Mesothelial cell of epicardium (in vitro differentiated cells): ENCODE data around the gene GPC3. TPM values are rescaled to one million over a fixed set of nuclear protein-coding genes. Genes with fewer than 3 reads are reported as not detected.

Experiments used
- DNase-seq, 2 experiments: peaks; one replicate each; pipeline ENCODE4 v3.0.0; 2021; ENCODE audit warnings: low spot score in 2 of 2; ENCODE audit not compliant: unreplicated experiment in 2 of 2
- H3K27ac Mint-ChIP-seq: 2 replicates; pipeline ENCODE4 v1.8.0; 2021; ENCODE audit warnings: mixed read lengths
- H3K27me3 Mint-ChIP-seq: 2 replicates; pipeline ENCODE4 v1.8.0; 2021; ENCODE audit warnings: low read depth, mixed read lengths
- H3K36me3 Mint-ChIP-seq: 2 replicates; pipeline ENCODE4 v1.8.0; 2021; ENCODE audit warnings: mixed read lengths
- H3K4me1 Mint-ChIP-seq: 2 replicates; pipeline ENCODE4 v1.8.0; 2021; ENCODE audit warnings: mixed read lengths
- H3K4me3 Mint-ChIP-seq: 2 replicates; pipeline ENCODE4 v1.8.0; 2021; ENCODE audit warnings: mild to moderate bottlenecking, moderate library complexity, mixed read lengths
- H3K9me3 Mint-ChIP-seq: 2 replicates; pipeline ENCODE4 v1.8.0; 2021; ENCODE audit warnings: mixed read lengths
- total RNA-seq: library from RNA; stranded (reverse); gene quantifications from 3 replicates; pipeline ENCODE4 v1.2.1, GENCODE V29; 2021
- TF ChIP-seq, protein P1 (sequence below): fragments of 200-600 bp; sonication (generic); IDR thresholded peaks from one replicate; pipeline ENCODE4 v1.5.0; 2021; ENCODE audit warnings: antibody characterized with exemption; ENCODE audit not compliant: unreplicated experiment

The GPC3 gene
- total RNA-seq, 1 donor from 2014 or later: 864 TPM

GRCh38 chrX:133516686-133517085 is 468.7 kb downstream of the GPC3 start:
- H3K9me3 Mint-ChIP-seq: peaks cover 11% of the 10 kb centered on the region
- H3K4me3 Mint-ChIP-seq: no peak overlapping the region
- H3K27me3 Mint-ChIP-seq: no peaks in the 10 kb centered on the region
- DNase-seq: no peak
- TF ChIP-seq, protein P1, sequence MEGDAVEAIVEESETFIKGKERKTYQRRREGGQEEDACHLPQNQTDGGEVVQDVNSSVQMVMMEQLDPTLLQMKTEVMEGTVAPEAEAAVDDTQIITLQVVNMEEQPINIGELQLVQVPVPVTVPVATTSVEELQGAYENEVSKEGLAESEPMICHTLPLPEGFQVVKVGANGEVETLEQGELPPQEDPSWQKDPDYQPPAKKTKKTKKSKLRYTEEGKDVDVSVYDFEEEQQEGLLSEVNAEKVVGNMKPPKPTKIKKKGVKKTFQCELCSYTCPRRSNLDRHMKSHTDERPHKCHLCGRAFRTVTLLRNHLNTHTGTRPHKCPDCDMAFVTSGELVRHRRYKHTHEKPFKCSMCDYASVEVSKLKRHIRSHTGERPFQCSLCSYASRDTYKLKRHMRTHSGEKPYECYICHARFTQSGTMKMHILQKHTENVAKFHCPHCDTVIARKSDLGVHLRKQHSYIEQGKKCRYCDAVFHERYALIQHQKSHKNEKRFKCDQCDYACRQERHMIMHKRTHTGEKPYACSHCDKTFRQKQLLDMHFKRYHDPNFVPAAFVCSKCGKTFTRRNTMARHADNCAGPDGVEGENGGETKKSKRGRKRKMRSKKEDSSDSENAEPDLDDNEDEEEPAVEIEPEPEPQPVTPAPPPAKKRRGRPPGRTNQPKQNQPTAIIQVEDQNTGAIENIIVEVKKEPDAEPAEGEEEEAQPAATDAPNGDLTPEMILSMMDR: no peak
- no peaks in the 10 kb centered on the region for H3K36me3 Mint-ChIP-seq
- H3K27ac Mint-ChIP-seq: no peak overlapping the region
- H3K4me1 Mint-ChIP-seq: peaks cover 15% of the 10 kb centered on the region

DNA sequence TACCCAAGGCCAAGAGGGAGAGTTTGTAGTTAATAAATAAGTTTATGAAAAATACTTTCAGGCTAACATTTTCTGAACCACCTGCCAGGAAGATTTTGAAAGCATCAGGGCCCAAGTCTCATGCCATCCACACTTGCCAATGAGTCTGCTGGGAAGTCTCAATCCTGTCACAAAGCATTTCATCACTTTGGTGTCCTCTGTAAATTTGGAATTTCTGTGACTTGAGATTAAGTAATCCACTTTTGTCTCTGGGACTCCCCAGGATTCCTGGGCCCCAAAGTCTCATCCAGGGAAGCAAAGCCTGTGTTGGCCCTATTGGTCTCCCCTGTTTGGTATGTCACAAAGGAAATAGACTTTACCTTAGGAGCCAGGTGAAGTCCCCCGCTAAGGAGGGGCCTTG is 470.9 kb downstream of the GPC3 start:
- Mint-ChIP-seq H3K4me1 (peaks cover 21% of the 10 kb centered on the region), H3K4me3 (no peak overlapping the region), H3K27me3 (no peaks in the 10 kb centered on the region), H3K27ac (no peak overlapping the region), H3K36me3 (no peaks in the 10 kb centered on the region), H3K9me3 (peaks cover 11% of the 10 kb centered on the region)
- TF ChIP-seq, protein P1: no peak
- no peak for DNase-seq

GRCh38 chrX:133513123-133513522 is 472.3 kb downstream of the GPC3 start:
- Mint-ChIP-seq H3K9me3 (peaks cover 7% of the 10 kb centered on the region), H3K27me3 (no peaks in the 10 kb centered on the region), H3K4me3 (no peak overlapping the region), H3K36me3 (no peaks in the 10 kb centered on the region), H3K4me1 (peaks cover 21% of the 10 kb centered on the region), H3K27ac (no peak overlapping the region)
- TF ChIP-seq, protein P1: no peak
- no peak for DNase-seq

DNA sequence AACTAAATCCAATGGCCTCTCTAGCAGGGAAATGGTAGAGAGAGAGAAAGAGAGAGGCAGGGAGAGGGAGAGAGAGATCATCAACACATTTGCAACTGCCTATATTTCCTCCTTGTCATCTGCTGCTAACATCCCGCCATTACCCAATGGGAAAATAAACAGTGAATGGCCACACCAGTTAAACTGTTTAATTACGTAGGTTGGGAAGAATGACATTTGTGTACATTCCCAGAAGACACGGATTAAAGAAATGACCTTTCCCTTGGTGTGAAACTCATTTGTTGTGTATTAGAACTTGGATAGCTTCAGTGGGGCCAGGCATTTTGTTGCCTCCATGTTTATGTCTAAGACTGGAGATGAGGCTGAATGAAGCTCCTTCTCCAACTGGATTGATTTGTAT is 474.4 kb downstream of the GPC3 start:
- TF ChIP-seq, protein P1: no peak
- H3K27ac Mint-ChIP-seq: no peak overlapping the region
- H3K36me3 Mint-ChIP-seq: no peaks in the 10 kb centered on the region
- DNase-seq: no peak
- H3K27me3 Mint-ChIP-seq: no peaks in the 10 kb centered on the region
- H3K4me3 Mint-ChIP-seq: no peak overlapping the region
- H3K9me3 Mint-ChIP-seq: peaks cover 5% of the 10 kb centered on the region
- peaks cover 21% of the 10 kb centered on the region for H3K4me1 Mint-ChIP-seq

GRCh38 chrX:133497356-133497755 is 488.0 kb downstream of the GPC3 start:
- no peak for DNase-seq
- peak overlapping the region; percentile 80 for H3K27ac Mint-ChIP-seq
- no peaks in the 10 kb centered on the region for H3K27me3 Mint-ChIP-seq
- no peaks in the 10 kb centered on the region for H3K9me3 Mint-ChIP-seq
- peak overlapping the region; percentile 7 for H3K4me3 Mint-ChIP-seq
- TF ChIP-seq, protein P1: no peak
- peaks cover 26% of the 10 kb centered on the region for H3K4me1 Mint-ChIP-seq
- H3K36me3 Mint-ChIP-seq: no peaks in the 10 kb centered on the region
